Panc1 (cell line): Measurements from ENCODE around the gene TRIM3. TPM values are rescaled to one million over a fixed set of nuclear protein-coding genes. Genes with fewer than 3 reads are reported as not detected.

Experiments
- ATAC-seq: fragments of 200-7000 bp; cut with Tn5 transposase; 2 replicates; pipeline ENCODE4 v1.9.1; 2020; ENCODE audit warnings: mild to moderate bottlenecking, moderate library complexity
- BruUV-seq: library from RNA; stranded (reverse); fragments of 400-500 nt; replicated peaks from 2 replicates; lab custom pipeline; 2021; lab: Mats Ljungman, UMichigan
- CTCF ChIA-PET: fragments of 300-600 bp; sonication (Branson Sonifier 250); formaldehyde crosslinking; loops from one replicate; lab custom pipeline; 2022; ENCODE audit warnings: antibody characterized with exemption; lab: Charles Lee
- POLR2A ChIA-PET: fragments of 300-600 bp; sonication (Branson Sonifier 250); formaldehyde crosslinking; loops from one replicate; lab custom pipeline; 2022; ENCODE audit warnings: antibody characterized with exemption; lab: Charles Lee
- DNase-seq: peaks from one replicate; pipeline ENCODE4 v3.0.0-alpha.2; 2010; ENCODE audit warnings: low read depth, low spot score
- H3K27ac ChIP-seq: 2 replicates; pipeline ENCODE4 v1.5.1; 2011; ENCODE audit warnings: mild to moderate bottlenecking, low read length, inconsistent platforms
- H3K27me3 ChIP-seq: fragments of 200-500 bp; sonication (Bioruptor generic); 2 replicates; pipeline ENCODE4 v1.6.0; 2014; ENCODE audit warnings: low read length, inconsistent platforms; ENCODE audit not compliant: control insufficient read depth, insufficient read depth
- H3K36me3 ChIP-seq: fragments of 200-500 bp; sonication (Bioruptor generic); 2 replicates; pipeline ENCODE4 v1.5.1; 2014; ENCODE audit warnings: inconsistent platforms, mild to moderate bottlenecking, low read length, moderate library complexity; ENCODE audit not compliant: control insufficient read depth, insufficient read depth
- H3K4me1 ChIP-seq: 2 replicates; pipeline ENCODE4 v1.5.1; 2011; ENCODE audit warnings: inconsistent platforms, mild to moderate bottlenecking, low read length, moderate library complexity; ENCODE audit not compliant: control insufficient read depth, insufficient read depth
- H3K4me3 ChIP-seq, 2 experiments: 2 replicates each; pipeline ENCODE4 v1.5.1; 2011 to 2012; ENCODE audit warnings: low read depth in 2 of 2, low read length in 2 of 2, mild to moderate bottlenecking in 2 of 2, inconsistent platforms in 1 of 2, moderate library complexity in 1 of 2
- H3K9me3 ChIP-seq: fragments of 200-500 bp; sonication (Bioruptor generic); 2 replicates; pipeline ENCODE4 v1.5.1; 2014; ENCODE audit warnings: low read depth, mild to moderate bottlenecking, inconsistent platforms, low read length, moderate library complexity; ENCODE audit not compliant: control insufficient read depth, insufficient read depth
- CTCF ChIP-seq: fragments of 450-650 bp; IDR thresholded peaks from 2 replicates; pipeline ENCODE4 v1.5.1; 2017; ENCODE audit warnings: mild to moderate bottlenecking
- POLR2AphosphoS5 ChIP-seq: IDR thresholded peaks from 2 replicates; pipeline ENCODE4 v1.6.1; 2012; ENCODE audit warnings: mild to moderate bottlenecking, low read depth, low read length, moderate library complexity
- REST ChIP-seq, 2 experiments: IDR thresholded peaks; 2 replicates each; pipeline ENCODE4 v1.6.1; 2011 to 2012; ENCODE audit warnings: low read depth in 2 of 2, control low read depth in 1 of 2, low read length in 1 of 2, mild to moderate bottlenecking in 1 of 2, moderate library complexity in 1 of 2; ENCODE audit not compliant: insufficient read depth in 1 of 2
- SIN3A ChIP-seq: IDR thresholded peaks from 2 replicates; pipeline ENCODE4 v1.6.1; 2012; ENCODE audit warnings: low read depth, mild to moderate bottlenecking, low read length, moderate library complexity, borderline replicate concordance; ENCODE audit not compliant: insufficient read depth
- TCF7L2 ChIP-seq: IDR thresholded peaks from 2 replicates; pipeline ENCODE4 v1.6.1; 2011; ENCODE audit warnings: mild to moderate bottlenecking, low read depth, low read length, inconsistent platforms
- in situ Hi-C: cut with HindIII; loops from 2 replicates; pipeline ENCODE4 v1.10.0; 2016; ENCODE audit warnings: low sequenced_read_pairs, low pct_unique_long_range_greater_than_20kb
- intact Hi-C: fragments of 100-400 bp; cut with micrococcal nuclease; formaldehyde crosslinking; loops from one replicate; pipeline ENCODE4 v1.10.0; 2022; ENCODE audit not compliant: unreplicated experiment
- total RNA-seq: library from RNA; stranded (reverse); gene quantifications from one replicate; pipeline ENCODE4 v1.2.1, GENCODE V29; 2021; ENCODE audit not compliant: unreplicated experiment

TRIM3 gene
- total RNA-seq, 1 experiment from 2014 or later: 35.4 TPM

- no peaks in the 10 kb centered on the region for H3K36me3 ChIP-seq
- DNase-seq (no peak), ATAC-seq (no peak)
- TF ChIP-seq REST (IDR thresholded peaks at IDR 0.05; ENCODE audit: insufficient read depth in 1 of 2, low read depth in 2 of 2, low read length in 1 of 2) (no peak), SIN3A (no peak), TCF7L2 (no peak), CTCF (no peak), POLR2AphosphoS5 (no peak)
- intact Hi-C loops: no loop called here
- H3K9me3 ChIP-seq: no peaks in the 10 kb centered on the region
- H3K4me3 ChIP-seq: no peak overlapping the region
- H3K4me1 ChIP-seq: no peaks in the 10 kb centered on the region
- no peaks in the 10 kb centered on the region; the same call in 1 of the 2 replicates for H3K27me3 ChIP-seq
- BruUV-seq: no TSS peak
- ChIA-PET CTCF (interaction anchor here (1.3 kb wide), 1 partner anchor 22 kb away, joined by 5 read pairs; no protein-coding TSS in a partner anchor), POLR2A (no interaction called here)
- no peak overlapping the region for H3K27ac ChIP-seq
- in situ Hi-C loops: no loop called here
Observed at GRCh38 chr11:6401464-6401863, 72.3 kb downstream of the TRIM3 start.

- CTCF ChIA-PET: interaction anchor here (0.7 kb wide), 1 partner anchor 356 kb away, joined by 6 read pairs; no protein-coding TSS in a partner anchor
- Histone ChIP-seq H3K9me3 (no peaks in the 10 kb centered on the region), H3K4me3 (no peak overlapping the region), H3K36me3 (no peaks in the 10 kb centered on the region), H3K27me3 (no peaks in the 10 kb centered on the region; the same call in 1 of the 2 replicates), H3K27ac (no peak overlapping the region), H3K4me1 (no peaks in the 10 kb centered on the region)
- intact Hi-C loops: no loop called here
- no peak for TF ChIP-seq CTCF
- TF ChIP-seq SIN3A: no peak
- TF ChIP-seq REST (IDR thresholded peaks at IDR 0.05; ENCODE audit: insufficient read depth in 1 of 2, low read depth in 2 of 2, low read length in 1 of 2): no peak
- no peak for TF ChIP-seq POLR2AphosphoS5
- TF ChIP-seq TCF7L2: no peak
- in situ Hi-C loops: no loop called here
- POLR2A ChIA-PET: no interaction called here
- no peak for ATAC-seq
- DNase-seq: no peak
- BruUV-seq: no TSS peak
Observed at GRCh38 chr11:6400431-6401345, 73.1 kb downstream of the TRIM3 start.
